C4-2B (cell line): Measurements from ENCODE around the gene ITPKB.

Experiments
- CTCF ChIP-seq: fragments of 450-650 bp; conservative IDR thresholded peaks from 2 replicates; pipeline ENCODE4 v1.5.1; 2017; ENCODE audit warnings: mild to moderate bottlenecking
- ZFX ChIP-seq: fragments of 450-650 bp; IDR thresholded peaks from 2 replicates; pipeline ENCODE4 v1.6.1; 2017

- TF ChIP-seq CTCF (no peak), ZFX (no peak)
Measured at GRCh38 chr1:226650236-226650841, 88.7 kb downstream of the ITPKB start.
